GM12892 (cell line): Measurements from ENCODE around the gene FUT1.

ENCODE experiments used
- POLR2A ChIP-seq: IDR thresholded peaks from 2 replicates; pipeline ENCODE4 v1.6.1; 2011; ENCODE audit warnings: low read depth, low read length, control low read depth
- POLR2AphosphoS5 ChIP-seq: IDR thresholded peaks from 2 replicates; pipeline ENCODE4 v1.6.1; 2011; ENCODE audit warnings: low read depth, low read length, control low read depth

DNA sequence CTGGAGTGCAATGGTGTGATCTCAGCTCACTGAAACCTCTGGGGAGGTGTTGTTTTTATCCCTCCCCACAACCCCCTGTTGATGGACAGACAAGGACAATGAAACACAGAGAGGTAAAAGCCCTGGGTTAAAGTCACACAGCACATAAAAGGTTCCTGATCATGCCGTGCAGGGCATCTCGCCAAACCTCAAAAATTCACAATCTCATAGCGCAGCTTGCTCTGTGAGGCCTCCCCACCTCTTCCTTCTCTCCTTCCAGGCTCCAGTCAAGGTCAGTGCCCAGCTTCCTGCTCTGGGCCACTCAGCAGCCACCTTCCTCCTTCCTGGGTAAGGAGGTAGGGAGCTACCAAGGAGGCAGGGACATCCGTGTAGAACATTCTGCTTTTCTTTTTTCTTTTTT lies 54.4 kb downstream of the FUT1 start:
- no peak for TF ChIP-seq POLR2A
- TF ChIP-seq POLR2AphosphoS5 = no peak
